ENCODE results near the gene FBXO2. TPM values are rescaled to one million over a fixed set of nuclear protein-coding genes. Genes with fewer than 3 reads are reported as not detected.
"Not testable (repeated sequence)": the region's sequence is repeated elsewhere in the genome, so short reads cannot be mapped to it uniquely, and the experiment has no call there.

Gene FBXO2
- total RNA-seq, 2 donors from 2014 or later = 1.9 to 3.0 TPM

- intact Hi-C loops (cut with DNase I) = no loop called here
- no peak for DNase-seq (ENCODE audit: low spot score)
These were observed 42.4 kb downstream of the FBXO2 start for GRCh38 chr1:11611638-11612327.

GRCh38 chr1:11610629-11611180, 43.5 kb downstream of the FBXO2 start:
- DNase-seq (ENCODE audit: low spot score) = no peak
- intact Hi-C loops (cut with DNase I) = no loop called here

- intact Hi-C loops (cut with DNase I); DNase-seq (ENCODE audit: low spot score): not testable (repeated sequence)
These were observed 44.9 kb downstream of the FBXO2 start for GRCh38 chr1:11609378-11609777.

- DNase-seq (ENCODE audit: low spot score); intact Hi-C loops (cut with DNase I): not testable (repeated sequence)
These were observed 45.6 kb downstream of the FBXO2 start for GRCh38 chr1:11608596-11609130.

- DNase-seq (ENCODE audit: low spot score) = no peak
- intact Hi-C loops (cut with DNase I) = no loop called here
These were observed 47.5 kb downstream of the FBXO2 start for GRCh38 chr1:11606775-11607174.

GRCh38 chr1:11602981-11603380, 51.2 kb downstream of the FBXO2 start:
- DNase-seq (ENCODE audit: low spot score) = no peak
- intact Hi-C loops (cut with DNase I) = no loop called here

GRCh38 chr1:11602424-11602823, 51.8 kb downstream of the FBXO2 start:
- intact Hi-C loops (cut with DNase I) = no loop called here
- DNase-seq (ENCODE audit: low spot score) = no peak

GRCh38 chr1:11600836-11601235, 53.4 kb downstream of the FBXO2 start:
- intact Hi-C loops (cut with DNase I) = no loop called here
- no peak for DNase-seq (ENCODE audit: low spot score)

- no peak for DNase-seq (ENCODE audit: low spot score)
- intact Hi-C loops (cut with DNase I) = no loop called here
These were observed 54.2 kb downstream of the FBXO2 start for GRCh38 chr1:11599891-11600576.

GRCh38 chr1:11598461-11598860, 55.8 kb downstream of the FBXO2 start:
- no peak for DNase-seq (ENCODE audit: low spot score)
- intact Hi-C loops (cut with DNase I) = no loop called here

Other genes with a start within 250 kb of the FBXO2 start
- not detected for gene DISP3, start 175.3 kb downstream of the FBXO2 start, total RNA-seq
- gene FBXO44, start 448 bp upstream of the FBXO2 start, total RNA-seq = 10 to 100 TPM; 11.6 to 14.1 TPM
- gene FBXO6, start 9.8 kb upstream of the FBXO2 start, total RNA-seq = 1 to 10 TPM; 5.5 to 6.0 TPM
- gene MAD2L2, start 26.7 kb upstream of the FBXO2 start, total RNA-seq = 10 to 100 TPM; 18.4 to 22.6 TPM
- under 1 TPM; 0.05 to 0.09 TPM for gene DRAXIN, start 37.3 kb upstream of the FBXO2 start, total RNA-seq
- gene AGTRAP, start 81.7 kb upstream of the FBXO2 start, total RNA-seq = 10 to 100 TPM; 35.1 to 39.1 TPM
- gene C1orf167, start 107.8 kb upstream of the FBXO2 start, total RNA-seq = 1 to 10 TPM; 2.1 to 2.3 TPM
- 10 to 100 TPM; 31.0 to 31.7 TPM for gene MTHFR, start 151.5 kb upstream of the FBXO2 start, total RNA-seq
- 10 to 100 TPM; 16.8 to 16.9 TPM for gene CLCN6, start 151.8 kb upstream of the FBXO2 start, total RNA-seq
- gene NPPA, start 193.4 kb upstream of the FBXO2 start, total RNA-seq = 1 to 10 TPM in 1 of 2 donors, not detected in 1; 3.8 TPM
- not detected for gene NPPB, start 204.5 kb upstream of the FBXO2 start, total RNA-seq

Data from posterior vena cava (tissue), 2 donors.